GM10248 (cell line): ENCODE measurements around the gene SFSWAP.
"Not testable (repeated sequence)": the region's sequence is repeated elsewhere in the genome, so short reads cannot be mapped to it uniquely, and the experiment has no call there.

Experiments used
- CTCF ChIA-PET: fragments of 300-600 bp; sonication (Branson Sonifier 250); formaldehyde crosslinking; extraction: SDS; loops from one replicate; lab custom pipeline; 2021; ENCODE audit warnings: antibody characterized with exemption; lab: Yijun Ruan, JAX
- POLR2A ChIA-PET: fragments of 350-650 bp; sonication (Branson Sonifier 250); formaldehyde crosslinking; extraction: SDS; loops from one replicate; lab custom pipeline; 2020; ENCODE audit warnings: antibody characterized with exemption; lab: Yijun Ruan, JAX
- DNase-seq: peaks from one replicate; pipeline ENCODE4 v3.0.0; 2012; ENCODE audit errors: extremely low spot score
- CTCF ChIP-seq: IDR thresholded peaks from 2 replicates; pipeline ENCODE4 v1.5.1; 2012; ENCODE audit warnings: mild to moderate bottlenecking, low read depth; ENCODE audit errors: extremely low read depth, missing control alignments, control extremely low read depth

Gene SFSWAP

GRCh38 chr12:131710464-131711457 is at the start of gene SFSWAP:
SFSWAP (plus strand) TSS chr12:131711090; CDS start chr12:131711230, 140 bp downstream.
- no peak for TF ChIP-seq CTCF
- peak; percentile 90 for DNase-seq
- CTCF ChIA-PET, result no interaction called here
- POLR2A ChIA-PET, result no interaction called here

GRCh38 chr12:131661170-131661985 is 49.5 kb upstream of the SFSWAP start:
- POLR2A ChIA-PET, DNase-seq, CTCF ChIA-PET: not testable (repeated sequence)

GRCh38 chr12:131661986-131662288 is 49.0 kb upstream of the SFSWAP start:
- POLR2A ChIA-PET, CTCF ChIA-PET, DNase-seq: not testable (repeated sequence)

- CTCF ChIA-PET, DNase-seq, POLR2A ChIA-PET: not testable (repeated sequence)
Measured at GRCh38 chr12:131662346-131662745, 48.5 kb upstream of the SFSWAP start.

GRCh38 chr12:131665666-131666065 is 45.2 kb upstream of the SFSWAP start:
- POLR2A ChIA-PET, CTCF ChIA-PET: not testable (repeated sequence)

GRCh38 chr12:131666486-131666885 is 44.4 kb upstream of the SFSWAP start:
- POLR2A ChIA-PET, DNase-seq, CTCF ChIA-PET: not testable (repeated sequence)

More at GRCh38 chr12:131665666-131666065, 45.2 kb upstream of the SFSWAP start:
- not testable (repeated sequence) for DNase-seq

- POLR2A ChIA-PET, DNase-seq, CTCF ChIA-PET: not testable (repeated sequence)
Measured at GRCh38 chr12:131666978-131667601, 43.8 kb upstream of the SFSWAP start.

- DNase-seq, result no peak
- TF ChIP-seq CTCF, result no peak
- ChIA-PET POLR2A (no interaction called here), CTCF (no interaction called here)
Measured at GRCh38 chr12:131671276-131671675, 39.6 kb upstream of the SFSWAP start.

- no peak for DNase-seq
- no peak for TF ChIP-seq CTCF
- ChIA-PET POLR2A (no interaction called here), CTCF (no interaction called here)
Measured at GRCh38 chr12:131671871-131672270, 39.0 kb upstream of the SFSWAP start.
